Fibroblast of lung (primary cell): ENCODE results near the gene MSANTD3. TPM values are rescaled to one million over a fixed set of nuclear protein-coding genes. Genes with fewer than 3 reads are reported as not detected.

Experiments used
- DNase-seq, 2 donors: peaks; one replicate each; pipeline versions ENCODE4 v3.0.0 to v3.0.0-alpha.2; 2010; ENCODE audit warnings: low read depth in 2 of 2
- H2AFZ ChIP-seq: 2 replicates; pipeline ENCODE4 v1.5.1; 2012; ENCODE audit warnings: low read length, control low read depth, inconsistent platforms
- H3K27ac ChIP-seq: 2 replicates; pipeline ENCODE4 v1.5.1; 2011; ENCODE audit warnings: low read length, control low read depth; ENCODE audit not compliant: insufficient read depth
- H3K27me3 ChIP-seq: 2 replicates; pipeline ENCODE4 v1.5.1; 2011; ENCODE audit warnings: mild to moderate bottlenecking, low read length; ENCODE audit not compliant: control insufficient read depth, insufficient read depth
- H3K36me3 ChIP-seq: 2 replicates; pipeline ENCODE4 v1.5.1; 2011; ENCODE audit warnings: low read length; ENCODE audit not compliant: control insufficient read depth, insufficient read depth
- H3K4me1 ChIP-seq: 2 replicates; pipeline ENCODE4 v1.5.1; 2011; ENCODE audit warnings: low read length; ENCODE audit not compliant: control insufficient read depth, insufficient read depth; ENCODE audit errors: extremely low read depth
- H3K4me2 ChIP-seq: 2 replicates; pipeline ENCODE4 v1.5.1; 2011; ENCODE audit warnings: low read length, control low read depth; ENCODE audit not compliant: insufficient read depth; ENCODE audit errors: extremely low read depth
- H3K4me3 ChIP-seq, 4 experiments: fragments of 200-600 bp in 1 of 4; sonication (generic) in 1 of 4; replicated peaks in 1 of 4; 2 replicates each; pipeline ENCODE4 v1.5.1; 2011 to 2016; ENCODE audit warnings: low read length in 4 of 4, low read depth in 3 of 4, mild to moderate bottlenecking in 3 of 4, control low read depth in 2 of 4, inconsistent platforms in 1 of 4, mixed read lengths in 1 of 4; ENCODE audit not compliant: insufficient read depth in 1 of 4; ENCODE audit errors: control extremely low read depth in 1 of 4
- H3K79me2 ChIP-seq: 2 replicates; pipeline ENCODE4 v1.5.1; 2012; ENCODE audit warnings: mild to moderate bottlenecking, low read length, inconsistent platforms; ENCODE audit not compliant: control insufficient read depth, insufficient read depth
- H3K9ac ChIP-seq: 2 replicates; pipeline ENCODE4 v1.5.1; 2011; ENCODE audit warnings: mild to moderate bottlenecking, low read length, control low read depth; ENCODE audit not compliant: insufficient read depth
- H3K9me3 ChIP-seq: 2 replicates; pipeline ENCODE4 v1.5.1; 2012; ENCODE audit warnings: low read depth, low read length; ENCODE audit not compliant: control insufficient read depth, insufficient read depth
- H4K20me1 ChIP-seq: 2 replicates; pipeline ENCODE4 v1.5.1; 2011; ENCODE audit warnings: low read length; ENCODE audit not compliant: control insufficient read depth, insufficient read depth; ENCODE audit errors: extremely low read depth
- EZH2 ChIP-seq: IDR thresholded peaks from 2 replicates; pipeline ENCODE4 v1.5.1; 2012; ENCODE audit warnings: low read length, control low read depth, mild to moderate bottlenecking; ENCODE audit errors: missing control alignments
- polyA plus RNA-seq, 2 donors: library from polyadenylated mRNA; depleted of rRNA in 1 of 2; stranded (reverse) in 1 of 2; unstranded in 1 of 2; fragments of >200 nt; gene quantifications; 2 replicates each; pipeline ENCODE4 v1.2.1, GENCODE V29; 2011 to 2012; ENCODE audit warnings: missing spikeins in 1 of 2
- total RNA-seq: library from RNA; depleted of rRNA; stranded (reverse); fragments of >200 nt; gene quantifications from 2 replicates; pipeline ENCODE4 v1.2.1, GENCODE V29; 2014
- TF ChIP-seq, protein P1 (sequence below), 2 donors: IDR thresholded peaks in 1 of 2; conservative IDR thresholded peaks in 1 of 2; 1 replicate in 1 of 2; 2 replicates in 1 of 2; pipeline ENCODE4 v1.5.1; 2011 to 2012; ENCODE audit warnings: low read length in 2 of 2, control low read depth in 1 of 2, inconsistent platforms in 1 of 2, low read depth in 1 of 2, mild to moderate bottlenecking in 1 of 2

Gene MSANTD3
- total and polyA plus RNA-seq, 2 donors (not counting 1 experiment from before 2014, with no cell fraction given), result 54.2 to 59.6 TPM

GRCh38 chr9:100477241-100477640, 50.3 kb downstream of the MSANTD3 start:
- H3K9ac ChIP-seq, result no peak overlapping the region
- H2AFZ ChIP-seq, result no peak overlapping the region
- no peaks in the 10 kb centered on the region for H4K20me1 ChIP-seq
- H3K4me2 ChIP-seq, result no peak overlapping the region
- H3K9me3 ChIP-seq, result no peaks in the 10 kb centered on the region
- no peak overlapping the region for H3K4me3 ChIP-seq
- no peaks in the 10 kb centered on the region for H3K36me3 ChIP-seq
- H3K27ac ChIP-seq, result no peak overlapping the region
- TF ChIP-seq, protein P1, sequence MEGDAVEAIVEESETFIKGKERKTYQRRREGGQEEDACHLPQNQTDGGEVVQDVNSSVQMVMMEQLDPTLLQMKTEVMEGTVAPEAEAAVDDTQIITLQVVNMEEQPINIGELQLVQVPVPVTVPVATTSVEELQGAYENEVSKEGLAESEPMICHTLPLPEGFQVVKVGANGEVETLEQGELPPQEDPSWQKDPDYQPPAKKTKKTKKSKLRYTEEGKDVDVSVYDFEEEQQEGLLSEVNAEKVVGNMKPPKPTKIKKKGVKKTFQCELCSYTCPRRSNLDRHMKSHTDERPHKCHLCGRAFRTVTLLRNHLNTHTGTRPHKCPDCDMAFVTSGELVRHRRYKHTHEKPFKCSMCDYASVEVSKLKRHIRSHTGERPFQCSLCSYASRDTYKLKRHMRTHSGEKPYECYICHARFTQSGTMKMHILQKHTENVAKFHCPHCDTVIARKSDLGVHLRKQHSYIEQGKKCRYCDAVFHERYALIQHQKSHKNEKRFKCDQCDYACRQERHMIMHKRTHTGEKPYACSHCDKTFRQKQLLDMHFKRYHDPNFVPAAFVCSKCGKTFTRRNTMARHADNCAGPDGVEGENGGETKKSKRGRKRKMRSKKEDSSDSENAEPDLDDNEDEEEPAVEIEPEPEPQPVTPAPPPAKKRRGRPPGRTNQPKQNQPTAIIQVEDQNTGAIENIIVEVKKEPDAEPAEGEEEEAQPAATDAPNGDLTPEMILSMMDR (conservative IDR thresholded peaks at IDR 0.05 in 1 of 2, IDR thresholded peaks at IDR 0.05 in 1 of 2; ENCODE audit: low read depth in 1 of 2, low read length in 2 of 2), result no peak
- no peak for TF ChIP-seq EZH2
- no peaks in the 10 kb centered on the region for H3K79me2 ChIP-seq
- DNase-seq, result no peak
- no peaks in the 10 kb centered on the region for H3K27me3 ChIP-seq
- no peaks in the 10 kb centered on the region for H3K4me1 ChIP-seq

- Histone ChIP-seq H3K27ac (no peak overlapping the region), H3K4me3 (no peak overlapping the region), H3K4me2 (no peak overlapping the region), H2AFZ (no peak overlapping the region), H3K79me2 (no peaks in the 10 kb centered on the region), H3K9me3 (no peaks in the 10 kb centered on the region), H3K9ac (no peak overlapping the region), H3K36me3 (no peaks in the 10 kb centered on the region), H3K27me3 (no peaks in the 10 kb centered on the region), H4K20me1 (no peaks in the 10 kb centered on the region), H3K4me1 (no peaks in the 10 kb centered on the region)
- TF ChIP-seq, protein P1 (conservative IDR thresholded peaks at IDR 0.05 in 1 of 2, IDR thresholded peaks at IDR 0.05 in 1 of 2; ENCODE audit: low read depth in 1 of 2, low read length in 2 of 2), result no peak
- TF ChIP-seq EZH2, result no peak
- DNase-seq, result no peak
These were observed 51.2 kb downstream of the MSANTD3 start for GRCh38 chr9:100478192-100478591.

DNA sequence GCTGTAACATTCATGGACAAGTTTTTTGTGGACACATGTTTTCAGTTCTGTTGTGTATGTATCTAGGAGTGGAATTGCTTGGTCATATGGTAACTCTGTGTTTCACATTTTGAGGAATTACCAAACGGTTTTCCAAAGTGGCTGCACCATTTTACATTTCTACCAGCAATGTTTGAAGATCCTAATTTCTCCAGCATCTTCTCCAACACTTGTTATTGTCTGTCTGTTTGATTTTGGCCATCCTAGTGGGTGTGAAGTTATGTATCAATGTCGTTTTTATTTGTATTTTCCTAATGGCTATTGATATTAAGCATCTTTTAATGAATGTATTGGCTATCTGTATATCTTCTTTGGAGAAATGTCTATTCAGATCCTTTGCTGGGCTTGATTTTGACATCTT, 52.9 kb downstream of the MSANTD3 start:
- no peak overlapping the region for H3K9ac ChIP-seq
- TF ChIP-seq, protein P1 (conservative IDR thresholded peaks at IDR 0.05 in 1 of 2, IDR thresholded peaks at IDR 0.05 in 1 of 2; ENCODE audit: low read depth in 1 of 2, low read length in 2 of 2), result no peak
- TF ChIP-seq EZH2, result no peak
- no peak overlapping the region for H2AFZ ChIP-seq
- DNase-seq, result no peak
- no peaks in the 10 kb centered on the region for H3K36me3 ChIP-seq
- H3K4me1 ChIP-seq, result no peaks in the 10 kb centered on the region
- H3K79me2 ChIP-seq, result no peaks in the 10 kb centered on the region
- H3K27me3 ChIP-seq, result no peaks in the 10 kb centered on the region
- no peaks in the 10 kb centered on the region for H3K9me3 ChIP-seq
- H3K27ac ChIP-seq, result no peak overlapping the region
- H4K20me1 ChIP-seq, result no peaks in the 10 kb centered on the region
- H3K4me3 ChIP-seq, result no peak overlapping the region
- H3K4me2 ChIP-seq, result no peak overlapping the region
